CD4-positive, alpha-beta memory T cell (primary cell): ENCODE results near the gene TUT1. TPM values are rescaled to one million over a fixed set of nuclear protein-coding genes. Genes with fewer than 3 reads are reported as not detected.
A peak's percentile ranks its signal among the peaks of the same experiment; 100 is the strongest.

Experiments
- CTCF ChIA-PET: fragments of 350-600 bp; sonication (Branson Sonifier 250); formaldehyde crosslinking; loops from one replicate; lab custom pipeline; 2021; ENCODE audit warnings: inconsistent platforms; ENCODE audit not compliant: partially characterized antibody; lab: Charles Lee
- POLR2A ChIA-PET: fragments of 350-600 bp; sonication (Branson Sonifier 250); formaldehyde crosslinking; loops from one replicate; lab custom pipeline; 2021; ENCODE audit not compliant: partially characterized antibody; lab: Charles Lee
- DNase-seq, 5 donors: peaks; one replicate each; pipeline versions ENCODE4 v3.0.0 to v3.0.0-alpha.2; 2020 to 2022; ENCODE audit warnings: mixed read lengths in 1 of 5
- H3K27ac ChIP-seq: one replicate; pipeline ENCODE4 v1.7.0; 2013; ENCODE audit warnings: low read depth, low read length
- H3K27me3 ChIP-seq: 2 replicates; pipeline ENCODE4 v1.7.0; 2013; ENCODE audit warnings: mild to moderate bottlenecking, low read length, moderate library complexity; ENCODE audit not compliant: insufficient read depth
- H3K36me3 ChIP-seq: 2 replicates; pipeline ENCODE4 v1.7.0; 2013; ENCODE audit warnings: mild to moderate bottlenecking, low read length, moderate library complexity; ENCODE audit not compliant: insufficient read depth
- H3K4me1 ChIP-seq: 2 replicates; pipeline ENCODE4 v1.7.0; 2013; ENCODE audit warnings: mild to moderate bottlenecking, low read length, moderate library complexity; ENCODE audit not compliant: insufficient read depth
- H3K4me3 ChIP-seq, 2 donors: one replicate each; pipeline ENCODE4 v1.7.0; 2013; ENCODE audit warnings: low read length in 2 of 2, mild to moderate bottlenecking in 1 of 2
- H3K9me3 ChIP-seq, 2 donors: one replicate each; pipeline ENCODE4 v1.7.0; 2013; ENCODE audit warnings: low read length in 2 of 2, control low read depth in 1 of 2; ENCODE audit not compliant: control insufficient read depth in 1 of 2
- H3K27ac Mint-ChIP-seq, 7 donors: one replicate each; pipeline ENCODE4 v1.8.0; 2020 to 2021; ENCODE audit warnings: mixed read lengths in 7 of 7, mild to moderate bottlenecking in 6 of 7, inconsistent platforms in 3 of 7, moderate library complexity in 3 of 7
- H3K27me3 Mint-ChIP-seq, 2 donors: one replicate each; pipeline ENCODE4 v1.8.0; 2020 to 2021; ENCODE audit warnings: mixed read lengths in 2 of 2
- H3K36me3 Mint-ChIP-seq, 2 donors: one replicate each; pipeline ENCODE4 v1.8.0; 2020 to 2021; ENCODE audit warnings: mixed read lengths in 2 of 2, inconsistent platforms in 1 of 2, mild to moderate bottlenecking in 1 of 2
- H3K4me1 Mint-ChIP-seq, 4 donors: one replicate each; pipeline ENCODE4 v1.8.0; 2020 to 2021; ENCODE audit warnings: mixed read lengths in 4 of 4, mild to moderate bottlenecking in 1 of 4
- H3K4me3 Mint-ChIP-seq, 8 donors: one replicate each; pipeline ENCODE4 v1.8.0; 2020 to 2021; ENCODE audit warnings: mixed read lengths in 8 of 8, mild to moderate bottlenecking in 7 of 8, moderate library complexity in 6 of 8, inconsistent platforms in 3 of 8
- H3K9me3 Mint-ChIP-seq, 8 donors: one replicate each; pipeline ENCODE4 v1.8.0; 2020 to 2021; ENCODE audit warnings: mixed read lengths in 8 of 8, mild to moderate bottlenecking in 5 of 8, inconsistent platforms in 3 of 8, moderate library complexity in 1 of 8
- intact Hi-C: fragments of 100-400 bp; cut with micrococcal nuclease; formaldehyde crosslinking; loops from one replicate; pipeline ENCODE4 v1.15.1; 2023
- microRNA-seq: library from miRNA; unstranded; fragments of <30 nt; microRNA quantifications from one replicate; pipeline ENCODE4 v1.2.0, GENCODE V29; 2021; ENCODE audit warnings: borderline replicate concordance, borderline number of aligned reads, borderline microRNAs expressed, mixed read lengths
- polyA plus RNA-seq, 2 donors: library from polyadenylated mRNA; unstranded; fragments of 300-500 nt; fragmentation: Illumina TruSeq; gene quantifications; one replicate each; pipeline ENCODE4 v1.2.3, GENCODE V29; 2021
- total RNA-seq, 2 experiments: library from RNA; stranded (reverse); gene quantifications; one replicate each; pipeline ENCODE4 v1.2.3, GENCODE V29; 2021

The TUT1 gene
- total and polyA plus RNA-seq, 4 experiments from 2014 or later: 14.6 to 38.1 (median 28.7) TPM

DNA sequence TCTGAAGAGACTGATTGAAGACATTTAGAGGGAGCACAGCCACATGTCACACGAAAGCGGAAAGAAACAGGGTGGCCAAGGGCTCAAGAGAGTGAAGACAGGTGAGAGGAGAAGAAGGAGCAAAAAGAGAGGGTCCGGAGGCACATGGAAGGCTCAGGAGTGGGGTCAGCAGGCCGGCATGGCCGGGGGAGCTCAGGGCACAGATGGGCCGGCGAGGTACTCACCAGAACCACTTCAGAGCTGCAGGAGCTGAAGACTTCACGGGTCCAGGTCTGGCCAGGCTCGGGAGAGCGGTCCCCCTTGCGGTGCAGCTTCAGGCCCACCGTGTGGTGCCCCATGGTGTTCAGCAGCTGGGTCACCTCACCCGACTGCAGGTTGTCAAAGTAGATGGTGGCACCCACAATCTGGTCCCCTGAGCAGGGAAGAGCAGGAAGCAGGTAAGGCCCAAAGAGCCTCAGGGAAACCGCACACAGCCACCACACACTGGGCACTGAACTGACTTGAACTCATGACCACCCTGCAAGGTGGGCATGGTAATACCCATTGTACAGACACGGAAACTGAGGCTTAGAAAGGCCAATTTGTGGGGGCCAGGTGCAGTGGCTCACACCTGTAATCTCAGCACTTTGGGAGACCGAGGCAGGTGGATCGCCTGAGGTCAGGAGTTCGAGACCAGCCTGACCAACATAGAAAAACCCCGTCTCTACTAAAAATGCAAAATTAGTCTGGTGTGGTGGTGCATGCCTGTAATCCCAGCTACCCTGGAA is 56.4 kb downstream of the TUT1 start:
- H3K27ac ChIP-seq: no peak overlapping the region
- Mint-ChIP-seq H3K9me3 (peaks cover 0 to 11% (median 0%) of the 10 kb centered on the region in 8 donors), H3K27me3 (no peaks in the 10 kb centered on the region), H3K27ac (peak overlapping the region; percentile 20 to 84 (median 79)), H3K4me1 (peaks cover 28 to 71% (median 51%) of the 10 kb centered on the region in 4 donors), H3K4me3 (peak overlapping the region in 3 of 8 donors; percentile 10 to 28 (median 21)), H3K36me3 (peaks cover 59 to 71% of the 10 kb centered on the region in 2 donors)
- H3K27me3 ChIP-seq: no peaks in the 10 kb centered on the region
- no peak overlapping the region for H3K4me3 ChIP-seq
- intact Hi-C loops: no loop called here
- peaks cover 27% of the 10 kb centered on the region for H3K4me1 ChIP-seq
- peak in 1 of 5 donors; percentile 32 for DNase-seq
- CTCF ChIA-PET: interaction anchor here (1.3 to 13.4 kb wide), 3 partner anchors 21 to 140 kb away, joined by 4 to 450 read pairs (median 151); no protein-coding TSS in a partner anchor
- no peaks in the 10 kb centered on the region for H3K9me3 ChIP-seq
- H3K36me3 ChIP-seq: peaks cover 69% of the 10 kb centered on the region
- POLR2A ChIA-PET: interaction anchor here (16.0 kb wide), 1 partner anchor 21 kb away, joined by 751 read pairs; no protein-coding TSS in a partner anchor

DNA sequence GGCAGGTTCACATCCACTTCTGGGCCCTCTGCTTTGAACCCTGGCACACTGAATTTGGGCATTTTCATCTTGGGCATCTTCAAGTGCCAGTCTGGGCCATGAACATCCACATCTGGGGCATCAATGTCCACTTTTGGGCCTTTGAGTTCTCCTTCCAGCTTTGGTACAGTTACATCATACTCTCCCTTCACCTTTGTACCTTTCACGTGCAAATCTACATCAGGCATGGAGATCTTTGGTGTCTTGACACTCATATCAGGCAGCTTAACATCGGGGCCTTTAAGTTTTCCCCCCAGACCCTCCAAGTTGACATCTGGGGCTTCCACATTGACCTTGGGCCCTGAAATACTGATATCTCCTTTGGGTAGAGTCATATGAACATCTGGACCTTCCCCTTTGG is 59.2 kb downstream of the TUT1 start:
- Mint-ChIP-seq H3K27me3 (no peaks in the 10 kb centered on the region), H3K4me3 (peak overlapping the region in 1 of 8 donors; percentile 26), H3K4me1 (peaks cover 24 to 78% (median 54%) of the 10 kb centered on the region in 4 donors), H3K27ac (peak overlapping the region in 5 of 7 donors; percentile 55 to 81 (median 74)), H3K36me3 (peaks cover 85 to 86% of the 10 kb centered on the region in 2 donors), H3K9me3 (peaks cover 0 to 11% (median 0%) of the 10 kb centered on the region in 8 donors)
- peak in 1 of 5 donors; percentile 5 for DNase-seq
- Histone ChIP-seq H3K9me3 (no peaks in the 10 kb centered on the region), H3K27me3 (no peaks in the 10 kb centered on the region), H3K27ac (no peak overlapping the region), H3K4me1 (no peaks in the 10 kb centered on the region), H3K4me3 (no peak overlapping the region), H3K36me3 (peaks cover 92% of the 10 kb centered on the region)
- POLR2A ChIA-PET: no interaction called here
- CTCF ChIA-PET: interaction anchor here (2.1 kb wide), 1 partner anchor 11 kb away, joined by 6 read pairs; no protein-coding TSS in a partner anchor
- intact Hi-C loops: no loop called here

Small RNAs within 50 kb of the gene (microRNA-seq; reads per million reads assigned to microRNA genes)
- gene MIR6747: not detected

Other genes starting within 250 kb of the TUT1 start
- gene SCGB1A1, start 172.5 kb downstream of the TUT1 start, total RNA-seq: not detected
- not detected for gene SCGB1A1, start 172.5 kb downstream of the TUT1 start, polyA plus RNA-seq
- gene AHNAK, start 44.7 kb downstream of the TUT1 start, total RNA-seq: 100 to 1,000 TPM; 559 to 573 TPM
- gene AHNAK, start 44.7 kb downstream of the TUT1 start, polyA plus RNA-seq: 100 to 1,000 TPM in 1 of 2 donors, 10 to 100 TPM in 1; 23.5 to 186 TPM
- gene EEF1G, start 17.6 kb downstream of the TUT1 start, total RNA-seq: 1,000 to 10,000 TPM; 1,815 to 1,855 TPM
- 1,000 to 10,000 TPM; 1,453 to 1,910 TPM for gene EEF1G, start 17.6 kb downstream of the TUT1 start, polyA plus RNA-seq
- 100 to 1,000 TPM; 207 to 210 TPM for gene MTA2, start 10.3 kb upstream of the TUT1 start, total RNA-seq
- gene MTA2, start 10.3 kb upstream of the TUT1 start, polyA plus RNA-seq: 10 to 100 TPM; 16.6 to 36.4 TPM
- gene EML3, start 21.3 kb upstream of the TUT1 start, total RNA-seq: 100 to 1,000 TPM; 192 to 201 TPM
- 10 to 100 TPM; 18.2 to 24.8 TPM for gene EML3, start 21.3 kb upstream of the TUT1 start, polyA plus RNA-seq
- 1 to 10 TPM; 1.6 to 1.9 TPM for gene ROM1, start 21.7 kb upstream of the TUT1 start, total RNA-seq
- gene ROM1, start 21.7 kb upstream of the TUT1 start, polyA plus RNA-seq: under 1 TPM; 0.98 to 1.00 TPM
- 10 to 100 TPM; 66.3 to 74.3 TPM for gene B3GAT3, start 30.5 kb upstream of the TUT1 start, total RNA-seq
- 10 to 100 TPM; 37.9 to 48.4 TPM for gene B3GAT3, start 30.5 kb upstream of the TUT1 start, polyA plus RNA-seq
- gene GANAB, start 55.1 kb upstream of the TUT1 start, total RNA-seq: 100 to 1,000 TPM; 260 to 262 TPM
- gene GANAB, start 55.1 kb upstream of the TUT1 start, polyA plus RNA-seq: 100 to 1,000 TPM; 122 to 142 TPM
- 10 to 100 TPM; 32.2 to 34.3 TPM for gene INTS5, start 61.8 kb upstream of the TUT1 start, total RNA-seq
- gene INTS5, start 61.8 kb upstream of the TUT1 start, polyA plus RNA-seq: 10 to 100 TPM; 23.7 to 39.4 TPM
- 10 to 100 TPM; 48.9 to 53.1 TPM for gene C11orf98, start 73.7 kb upstream of the TUT1 start, total RNA-seq
- gene C11orf98, start 73.7 kb upstream of the TUT1 start, polyA plus RNA-seq: 10 to 100 TPM; 77.8 to 94.9 TPM
- 10 to 100 TPM; 31.4 to 32.3 TPM for gene CSKMT, start 73.8 kb upstream of the TUT1 start, total RNA-seq
- gene CSKMT, start 73.8 kb upstream of the TUT1 start, polyA plus RNA-seq: 1 to 10 TPM; 3.0 to 3.8 TPM
- gene UQCC3, start 80.2 kb upstream of the TUT1 start, total RNA-seq: 1 to 10 TPM; 7.2 to 8.5 TPM
- 10 to 100 TPM; 10.7 to 12.1 TPM for gene UQCC3, start 80.2 kb upstream of the TUT1 start, polyA plus RNA-seq
- gene LBHD1, start 80.7 kb upstream of the TUT1 start, total RNA-seq: 10 to 100 TPM; 26.7 to 28.6 TPM
- 1 to 10 TPM; 2.4 to 2.7 TPM for gene LBHD1, start 80.7 kb upstream of the TUT1 start, polyA plus RNA-seq
- gene UBXN1, start 87.5 kb upstream of the TUT1 start, total RNA-seq: 100 to 1,000 TPM; 178 to 185 TPM
- 100 to 1,000 TPM; 150 to 181 TPM for gene UBXN1, start 87.5 kb upstream of the TUT1 start, polyA plus RNA-seq
- gene LRRN4CL, start 98.0 kb upstream of the TUT1 start, total RNA-seq: under 1 TPM; 0.11 to 0.12 TPM
- not detected for gene LRRN4CL, start 98.0 kb upstream of the TUT1 start, polyA plus RNA-seq
- gene BSCL2, start 115.9 kb upstream of the TUT1 start, total RNA-seq: 10 to 100 TPM; 34.5 to 36.6 TPM
- 10 to 100 TPM; 48.9 to 51.7 TPM for gene BSCL2, start 115.9 kb upstream of the TUT1 start, polyA plus RNA-seq
- gene GNG3, start 116.2 kb upstream of the TUT1 start, total RNA-seq: not detected
- not detected for gene GNG3, start 116.2 kb upstream of the TUT1 start, polyA plus RNA-seq
- 10 to 100 TPM; 79.6 to 83.4 TPM for gene HNRNPUL2, start 135.9 kb upstream of the TUT1 start, total RNA-seq
- 1 to 10 TPM in 1 of 2 donors, under 1 TPM in 1; 0.30 to 3.2 TPM for gene HNRNPUL2, start 135.9 kb upstream of the TUT1 start, polyA plus RNA-seq
- gene TTC9C, start 137.0 kb upstream of the TUT1 start, total RNA-seq: 10 to 100 TPM; 51.0 to 53.5 TPM
- gene TTC9C, start 137.0 kb upstream of the TUT1 start, polyA plus RNA-seq: 10 to 100 TPM; 10.2 to 25.8 TPM
- 10 to 100 TPM; 27.2 to 27.9 TPM for gene ZBTB3, start 162.6 kb upstream of the TUT1 start, total RNA-seq
- gene ZBTB3, start 162.6 kb upstream of the TUT1 start, polyA plus RNA-seq: 1 to 10 TPM; 6.0 to 8.6 TPM
- gene POLR2G, start 170.1 kb upstream of the TUT1 start, total RNA-seq: 10 to 100 TPM; 77.2 to 84.6 TPM
- gene POLR2G, start 170.1 kb upstream of the TUT1 start, polyA plus RNA-seq: 100 to 1,000 TPM; 207 to 300 TPM
- gene TAF6L, start 179.9 kb upstream of the TUT1 start, total RNA-seq: 10 to 100 TPM; 26.3 to 34.0 TPM
- gene TAF6L, start 179.9 kb upstream of the TUT1 start, polyA plus RNA-seq: 10 to 100 TPM in 1 of 2 donors, 1 to 10 TPM in 1; 5.7 to 10.5 TPM
- gene TMEM179B, start 195.9 kb upstream of the TUT1 start, total RNA-seq: 10 to 100 TPM; 66.3 to 66.6 TPM
- 100 to 1,000 TPM; 102 to 166 TPM for gene TMEM179B, start 195.9 kb upstream of the TUT1 start, polyA plus RNA-seq
- 10 to 100 TPM; 21.6 to 23.1 TPM for gene TMEM223, start 200.5 kb upstream of the TUT1 start, total RNA-seq
- 10 to 100 TPM; 38.9 to 45.5 TPM for gene TMEM223, start 200.5 kb upstream of the TUT1 start, polyA plus RNA-seq
- gene NXF1, start 213.9 kb upstream of the TUT1 start, total RNA-seq: 100 to 1,000 TPM; 195 to 196 TPM
- 10 to 100 TPM; 75.2 to 83.2 TPM for gene NXF1, start 213.9 kb upstream of the TUT1 start, polyA plus RNA-seq
- 10 to 100 TPM; 66.0 to 67.9 TPM for gene STX5, start 240.5 kb upstream of the TUT1 start, total RNA-seq
- 10 to 100 TPM; 30.4 to 31.8 TPM for gene STX5, start 240.5 kb upstream of the TUT1 start, polyA plus RNA-seq
- gene TEX54, start 241.3 kb upstream of the TUT1 start, total RNA-seq: not detected
- 1 to 10 TPM; 1.3 to 1.9 TPM for gene TEX54, start 241.3 kb upstream of the TUT1 start, polyA plus RNA-seq
- gene WDR74, start 248.1 kb upstream of the TUT1 start, total RNA-seq: 10 to 100 TPM; 79.3 to 82.2 TPM
- 10 to 100 TPM; 33.9 to 50.8 TPM for gene WDR74, start 248.1 kb upstream of the TUT1 start, polyA plus RNA-seq